Keratinocyte (primary cell): ENCODE measurements around the gene HOXC5. TPM values are rescaled to one million over a fixed set of nuclear protein-coding genes. Genes with fewer than 3 reads are reported as not detected.

Source experiments
- DNase-seq: peaks from one replicate; pipeline ENCODE4 v3.0.0-alpha.2; 2011; ENCODE audit warnings: low read depth, missing footprints, low spot score
- FAIRE-seq: peaks from 2 replicates; lab custom pipeline; 2011; peaks lifted over from hg19 to GRCh38; lab: Jason Lieb, UNC
- H2AFZ ChIP-seq: 2 replicates; pipeline ENCODE4 v1.6.0; 2012; ENCODE audit warnings: low read length, control low read depth, inconsistent platforms; ENCODE audit not compliant: control insufficient read depth
- H3K27ac ChIP-seq: 2 replicates; pipeline ENCODE4 v1.5.1; 2011; ENCODE audit warnings: low read length; ENCODE audit not compliant: control insufficient read depth, insufficient read depth
- H3K27me3 ChIP-seq: 3 replicates; pipeline ENCODE4 v1.6.0; 2011; ENCODE audit warnings: low read length; ENCODE audit not compliant: control insufficient read depth, insufficient read depth; ENCODE audit errors: extremely low read depth
- H3K36me3 ChIP-seq, 2 experiments: 2 replicates in 1 of 2; 3 replicates in 1 of 2; pipeline ENCODE4 v1.5.1; 2011; ENCODE audit warnings: low read length in 2 of 2, mild to moderate bottlenecking in 1 of 2; ENCODE audit not compliant: control insufficient read depth in 2 of 2, insufficient read depth in 2 of 2; ENCODE audit errors: extremely low read depth in 1 of 2
- H3K4me1 ChIP-seq: 3 replicates; pipeline ENCODE4 v1.5.1; 2011; ENCODE audit warnings: low read length; ENCODE audit not compliant: control insufficient read depth, insufficient read depth; ENCODE audit errors: extremely low read depth
- H3K4me2 ChIP-seq: 3 replicates; pipeline ENCODE4 v1.6.0; 2011; ENCODE audit warnings: low read depth, low read length; ENCODE audit not compliant: control insufficient read depth, insufficient read depth; ENCODE audit errors: extremely low read depth
- H3K4me3 ChIP-seq, 3 experiments: fragments of 200-600 bp in 1 of 3; sonication (generic) in 1 of 3; 2 replicates in 2 of 3; 3 replicates in 1 of 3; pipeline ENCODE4 v1.5.1; 2011 to 2016; ENCODE audit warnings: low read length in 3 of 3, mild to moderate bottlenecking in 3 of 3, control low read depth in 2 of 3, inconsistent platforms in 1 of 3, low read depth in 1 of 3, mixed read lengths in 1 of 3, mixed run types in 1 of 3, moderate library complexity in 1 of 3; ENCODE audit not compliant: control insufficient read depth in 2 of 3, insufficient read depth in 2 of 3; ENCODE audit errors: extremely low read depth in 1 of 3
- H3K79me2 ChIP-seq: 2 replicates; pipeline ENCODE4 v1.6.0; 2012; ENCODE audit warnings: low read length; ENCODE audit not compliant: control insufficient read depth, insufficient read depth
- H3K9ac ChIP-seq: 3 replicates; pipeline ENCODE4 v1.6.0; 2011; ENCODE audit warnings: low read length; ENCODE audit not compliant: control insufficient read depth, insufficient read depth; ENCODE audit errors: extremely low read depth
- H3K9me1 ChIP-seq: 3 replicates; pipeline ENCODE4 v1.6.0; 2011; ENCODE audit warnings: low read length; ENCODE audit not compliant: control insufficient read depth, insufficient read depth; ENCODE audit errors: extremely low read depth
- H3K9me3 ChIP-seq: 2 replicates; pipeline ENCODE4 v1.5.1; 2012; ENCODE audit warnings: low read depth, low read length; ENCODE audit not compliant: control insufficient read depth
- H4K20me1 ChIP-seq: 3 replicates; pipeline ENCODE4 v1.6.0; 2011; ENCODE audit warnings: low read length; ENCODE audit not compliant: control insufficient read depth, insufficient read depth; ENCODE audit errors: extremely low read depth
- CTCF ChIP-seq, 3 experiments: IDR thresholded peaks in 1 of 3; conservative IDR thresholded peaks in 1 of 3; optimal IDR thresholded peaks in 1 of 3; 2 replicates in 2 of 3; 3 replicates in 1 of 3; pipeline versions ENCODE3 to v1.5.1; 2011; ENCODE audit warnings: low read length in 3 of 3, mild to moderate bottlenecking in 3 of 3, moderate library complexity in 2 of 3, control low read depth in 1 of 3, inconsistent platforms in 1 of 3; ENCODE audit not compliant: insufficient read depth in 2 of 3; ENCODE audit errors: extremely low read depth in 1 of 3
- EZH2 ChIP-seq: IDR thresholded peaks from one replicate; pipeline ENCODE4 v1.6.1; 2012; ENCODE audit warnings: inconsistent platforms, mild to moderate bottlenecking, low read length, moderate library complexity
- dilution Hi-C: fragments of 300-500 bp; cut with MboI; formaldehyde crosslinking; loops from one replicate; pipeline ENCODE4 v1.7.0; 2020; ENCODE audit warnings: low sequenced_read_pairs; ENCODE audit not compliant: extremely low pct_ligation_motif_present
- polyA plus RNA-seq, 5 experiments: library from polyadenylated mRNA; depleted of rRNA in 3 of 5; stranded (reverse) in 3 of 5; stranded (forward) in 1 of 5; unstranded in 1 of 5; fragments of >200 nt; gene quantifications; 1 replicate in 1 of 5; 2 replicates in 3 of 5; 3 replicates in 1 of 5; pipeline versions ENCODE4 v1.2.1 to v1.2.3, GENCODE V29; 2011 to 2012; ENCODE audit warnings: missing spikeins in 2 of 5, low read depth in 1 of 5, low replicate concordance in 1 of 5

Gene HOXC5
- polyA plus RNA-seq, 1 donor (not counting 4 experiments of a cell fraction or from before 2014, with no cell fraction given) = 0.18 TPM

GRCh38 chr12:53988541-53989226 lies 44.2 kb upstream of the HOXC5 start:
- Histone ChIP-seq H3K27ac (no peak overlapping the region), H2AFZ (no peak overlapping the region), H3K9me1 (no peaks in the 10 kb centered on the region), H3K27me3 (no peaks in the 10 kb centered on the region), H4K20me1 (no peaks in the 10 kb centered on the region), H3K4me1 (peaks cover 35% of the 10 kb centered on the region), H3K79me2 (peaks cover 85% of the 10 kb centered on the region), H3K4me3 (peak overlapping the region in 2 of 3 experiments; percentile 26 to 39), H3K9ac (peak overlapping the region; percentile 6), H3K9me3 (no peaks in the 10 kb centered on the region), H3K4me2 (peak overlapping the region; percentile 68), H3K36me3 (peaks cover 0 to 2% of the 10 kb centered on the region in 2 experiments)
- FAIRE-seq (no peak), DNase-seq (no peak)
- dilution Hi-C loops = no loop called here
- no peak for TF ChIP-seq CTCF (optimal IDR thresholded peaks at IDR 0.05 in 1 of 3, IDR thresholded peaks at IDR 0.05 in 1 of 3, conservative IDR thresholded peaks at IDR 0.05 in 1 of 3; ENCODE audit: extremely low read depth in 1 of 3, insufficient read depth in 2 of 3, low read length in 3 of 3)
- no peak for TF ChIP-seq EZH2

- no peaks in the 10 kb centered on the region for H3K9me1 ChIP-seq
- H3K79me2 ChIP-seq = peaks cover 93% of the 10 kb centered on the region
- no peaks in the 10 kb centered on the region for H3K27me3 ChIP-seq
- H2AFZ ChIP-seq = no peak overlapping the region
- H3K4me2 ChIP-seq = peak overlapping the region; percentile 68
- DNase-seq = no peak
- dilution Hi-C loops = no loop called here
- no peaks in the 10 kb centered on the region for H3K9me3 ChIP-seq
- H4K20me1 ChIP-seq = no peaks in the 10 kb centered on the region
- H3K36me3 ChIP-seq = peaks cover 0 to 2% of the 10 kb centered on the region in 2 experiments
- H3K27ac ChIP-seq = no peak overlapping the region
- peak overlapping the region in 2 of 3 experiments; percentile 26 to 39 for H3K4me3 ChIP-seq
- peaks cover 35% of the 10 kb centered on the region for H3K4me1 ChIP-seq
- H3K9ac ChIP-seq = peak overlapping the region; percentile 32
- peak; percentile 79 for FAIRE-seq
- TF ChIP-seq EZH2 (no peak), CTCF (optimal IDR thresholded peaks at IDR 0.05 in 1 of 3, IDR thresholded peaks at IDR 0.05 in 1 of 3, conservative IDR thresholded peaks at IDR 0.05 in 1 of 3; ENCODE audit: extremely low read depth in 1 of 3, insufficient read depth in 2 of 3, low read length in 3 of 3) (peak; percentile 52 to 62 (median 57))
These were observed 43.4 kb upstream of the HOXC5 start for GRCh38 chr12:53989227-53990113.
